HG03460 (cell line): ENCODE measurements around the gene CLEC12A.

Source experiments
- ATAC-seq: cut with Tn5 transposase; IDR thresholded peaks from one replicate; pipeline ENCODE4 v1.9.1; 2021; ENCODE audit not compliant: unreplicated experiment

CLEC12A gene

DNA sequence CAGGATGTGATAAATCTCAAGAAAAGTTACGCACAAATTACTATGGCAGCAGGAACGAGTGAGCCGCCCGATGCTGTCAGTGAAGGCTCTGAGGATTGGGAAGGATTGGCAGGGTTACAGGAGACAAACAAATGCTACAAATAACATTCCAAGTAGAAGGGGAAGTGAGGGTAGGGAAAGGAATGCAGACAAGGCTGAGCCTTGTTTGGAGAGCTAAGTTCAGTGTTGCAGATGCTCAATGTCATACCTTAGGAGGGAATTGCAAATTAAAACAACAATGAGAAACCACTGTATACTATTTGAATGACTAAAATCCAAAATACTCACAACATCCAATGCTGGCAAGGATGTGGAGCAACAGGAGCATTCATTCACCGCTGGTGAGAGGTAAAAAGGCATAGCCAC lies 60.6 kb downstream of the CLEC12A start:
- ATAC-seq = no peak

GRCh38 chr12:10033783-10034545 lies 62.8 kb downstream of the CLEC12A start:
- ATAC-seq = no peak
